GM18517 (cell line): Measurements from ENCODE around the gene ZNF503.

Experiments
- ATAC-seq: cut with Tn5 transposase; IDR thresholded peaks from one replicate; pipeline ENCODE4 v1.9.1; 2021; ENCODE audit warnings: mild to moderate bottlenecking, moderate library complexity; ENCODE audit not compliant: unreplicated experiment

The ZNF503 gene

DNA sequence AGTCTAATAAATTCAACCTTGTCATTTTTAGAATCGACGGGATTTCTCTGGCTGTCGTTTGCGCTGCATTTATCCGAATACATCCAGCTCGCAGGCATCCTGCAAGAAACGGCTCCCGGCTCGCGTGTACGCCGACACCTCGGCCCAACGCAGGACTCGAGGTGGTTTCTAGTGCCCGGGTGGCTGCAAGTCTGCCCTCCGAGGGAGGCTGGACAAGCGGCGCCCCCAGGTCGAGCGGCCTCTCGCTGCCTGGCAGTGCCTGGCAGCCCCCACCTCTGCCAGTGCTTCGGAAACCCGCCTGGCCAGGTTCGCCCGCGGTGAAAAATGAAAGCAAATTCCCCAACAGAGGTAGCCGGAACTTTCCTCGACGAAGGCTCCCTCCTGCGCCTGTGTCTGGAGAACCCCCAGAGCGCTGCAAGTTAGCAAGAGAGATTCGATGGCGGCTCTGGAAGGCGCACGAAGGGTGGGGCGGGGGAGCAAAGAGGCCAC lies 5.7 kb upstream of the ZNF503 start:
- ATAC-seq: no peak

- no peak for ATAC-seq
These were observed 5.1 kb upstream of the ZNF503 start for GRCh38 chr10:75406462-75407223.

DNA sequence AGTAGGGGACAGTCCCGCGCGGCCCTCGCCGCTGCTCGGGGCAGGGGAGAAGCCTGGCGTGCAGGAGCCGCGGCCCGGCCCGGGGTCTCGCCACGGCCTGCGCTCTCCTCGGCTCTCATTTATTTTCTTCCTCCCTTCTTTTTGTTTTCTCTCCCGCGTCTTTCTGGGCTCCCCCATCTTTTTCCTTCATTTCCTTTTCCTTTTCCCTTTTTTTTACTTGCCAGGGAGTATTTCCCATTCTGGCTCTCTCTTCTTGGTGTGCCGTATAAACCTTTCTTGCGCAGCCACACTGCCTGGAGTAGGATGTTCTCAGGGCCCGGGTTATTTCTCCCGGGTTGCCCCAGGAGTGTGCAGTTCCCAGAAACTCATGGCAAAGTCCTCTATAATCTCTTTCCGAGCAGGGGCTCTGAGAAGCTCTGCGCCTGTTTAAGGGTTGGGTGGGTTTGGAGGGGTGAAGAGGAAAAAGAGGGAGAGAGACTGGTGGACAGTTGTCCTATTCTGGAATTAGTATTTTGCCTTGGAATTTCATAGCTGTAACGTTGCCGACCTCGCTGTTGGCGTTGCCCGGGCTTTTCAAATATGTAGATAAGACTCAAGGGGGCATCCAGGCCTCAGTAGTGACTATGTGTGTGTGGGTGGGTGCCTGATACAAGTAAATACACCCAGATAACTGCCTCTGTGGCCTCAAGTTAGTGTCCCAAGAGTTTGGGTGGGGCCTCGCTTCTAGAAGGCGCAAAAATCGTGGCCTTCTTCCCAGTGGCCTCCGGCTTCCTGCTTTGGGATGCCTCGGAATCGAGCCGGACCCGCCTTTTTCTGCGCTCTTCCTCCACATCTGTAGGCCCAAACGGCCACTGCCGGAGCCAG lies 4.3 kb upstream of the ZNF503 start:
- no peak for ATAC-seq

- no peak for ATAC-seq
These were observed 3.4 kb upstream of the ZNF503 start for GRCh38 chr10:75404815-75405597.

- no peak for ATAC-seq
These were observed 2.6 kb upstream of the ZNF503 start for GRCh38 chr10:75403939-75404814.

DNA sequence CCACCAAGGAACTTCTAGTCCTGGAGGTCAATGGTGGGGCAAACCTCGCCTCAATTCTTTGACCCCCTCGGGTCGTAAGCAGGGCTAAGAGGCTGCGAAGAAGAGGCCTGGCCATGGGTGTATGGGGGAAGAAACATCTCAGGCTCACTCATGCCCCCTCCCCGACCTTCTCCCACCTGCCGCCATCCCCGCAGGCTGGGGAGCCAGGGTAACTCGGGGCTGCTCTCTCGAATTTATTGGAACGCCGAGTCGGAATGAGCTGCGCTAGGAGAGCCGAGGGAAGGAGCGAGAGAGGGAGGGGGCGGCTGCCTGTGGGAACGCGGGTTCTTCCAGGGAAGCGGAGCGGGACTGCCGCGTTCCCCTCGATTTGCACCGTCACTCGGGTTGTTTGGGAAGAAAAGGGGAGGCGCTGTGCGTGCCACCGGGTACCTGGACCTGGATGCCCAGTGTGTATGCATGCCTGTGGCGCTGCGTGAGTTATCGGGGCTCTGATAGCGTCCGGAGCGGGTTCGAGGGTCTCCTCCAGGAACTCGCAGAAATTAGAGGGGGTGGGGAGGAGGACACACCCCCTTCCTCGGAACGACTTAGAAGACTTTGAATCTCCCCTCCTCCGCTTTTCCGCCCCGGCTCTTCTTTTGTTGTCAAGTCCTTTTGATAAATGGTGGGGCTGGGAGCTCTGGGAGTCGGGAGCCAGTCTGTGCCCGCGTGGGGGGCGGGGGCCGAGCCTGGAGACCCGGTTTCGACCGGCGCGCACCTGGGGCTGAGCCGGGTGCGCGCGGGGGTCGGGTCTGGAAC lies 1.8 kb upstream of the ZNF503 start:
- no peak for ATAC-seq

GRCh38 chr10:75402486-75403143 lies 1.1 kb upstream of the ZNF503 start:
- ATAC-seq: no peak

DNA sequence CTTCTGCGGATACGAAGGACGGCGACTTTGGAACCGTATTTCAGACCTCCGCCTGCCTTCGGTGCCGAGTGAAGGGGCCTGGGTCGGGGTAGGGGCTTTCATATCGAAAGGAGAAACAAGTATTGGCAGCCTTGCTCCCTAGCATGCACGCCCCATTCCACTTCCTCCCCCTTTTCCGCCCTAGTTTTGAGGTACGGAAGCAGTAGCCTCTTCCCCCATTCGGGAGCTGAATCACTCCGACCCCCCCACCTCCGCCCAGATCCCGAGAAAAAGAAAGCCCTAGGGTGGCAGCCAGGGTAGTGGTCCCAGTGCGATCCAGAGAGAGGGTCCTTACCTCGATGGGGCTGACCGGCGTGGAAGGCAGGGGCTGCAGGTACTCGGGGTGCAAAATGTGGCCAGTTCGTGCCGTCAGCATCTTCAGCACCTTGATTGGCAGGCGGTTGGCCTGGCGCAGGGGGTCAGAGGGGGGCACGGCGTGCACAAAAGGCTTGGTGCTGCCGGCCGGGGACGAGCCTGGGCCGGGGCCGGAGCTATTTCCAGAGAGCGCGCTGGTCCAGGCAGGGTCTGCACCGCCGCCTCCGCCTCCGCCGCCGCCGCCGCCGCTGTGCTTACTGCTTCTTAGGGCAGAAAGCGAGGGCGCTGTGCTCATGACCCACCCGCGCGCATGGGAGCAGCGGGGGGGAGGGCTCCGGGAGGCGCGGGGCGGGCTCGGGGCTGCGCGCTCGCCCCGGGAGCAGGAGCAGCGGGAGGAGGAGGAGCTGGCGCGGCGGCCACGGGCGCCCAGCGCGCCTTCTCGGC lies 594 bp downstream of the ZNF503 start:
- ATAC-seq: peak; percentile 8

DNA sequence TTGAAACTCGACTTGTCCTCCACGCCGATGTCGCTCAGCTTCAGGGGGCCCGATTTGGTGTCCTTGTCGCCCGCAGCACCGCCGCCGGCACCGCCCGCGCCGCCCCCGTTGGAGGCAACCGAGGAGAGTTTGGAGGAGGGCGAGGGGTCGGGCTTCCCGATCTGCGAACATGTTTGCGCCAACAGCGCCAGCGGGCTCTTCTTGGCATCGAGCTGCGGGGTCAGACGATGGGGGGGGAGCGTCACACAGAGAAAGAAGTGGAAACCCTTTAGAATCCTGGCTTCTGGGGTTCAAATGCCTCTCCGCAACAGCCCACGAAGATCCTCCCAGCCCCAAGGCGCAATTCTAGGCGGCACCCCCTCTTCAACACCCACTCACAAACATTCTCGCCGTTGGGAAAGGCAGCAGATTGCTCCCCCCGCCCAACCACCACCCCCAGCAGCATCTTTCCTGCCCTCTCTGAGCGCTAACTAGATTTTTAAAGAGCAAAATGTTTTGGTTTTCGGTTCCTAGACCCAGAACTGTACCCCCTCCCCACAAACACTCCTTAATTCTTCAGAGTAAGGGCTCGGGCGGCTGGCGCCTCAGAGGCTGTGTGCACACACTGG lies 1.3 kb downstream of the ZNF503 start:
- no peak for ATAC-seq

GRCh38 chr10:75399461-75400162 lies 2.0 kb downstream of the ZNF503 start:
- ATAC-seq: no peak

- ATAC-seq: no peak
These were observed 2.7 kb downstream of the ZNF503 start for GRCh38 chr10:75398692-75399460.

DNA sequence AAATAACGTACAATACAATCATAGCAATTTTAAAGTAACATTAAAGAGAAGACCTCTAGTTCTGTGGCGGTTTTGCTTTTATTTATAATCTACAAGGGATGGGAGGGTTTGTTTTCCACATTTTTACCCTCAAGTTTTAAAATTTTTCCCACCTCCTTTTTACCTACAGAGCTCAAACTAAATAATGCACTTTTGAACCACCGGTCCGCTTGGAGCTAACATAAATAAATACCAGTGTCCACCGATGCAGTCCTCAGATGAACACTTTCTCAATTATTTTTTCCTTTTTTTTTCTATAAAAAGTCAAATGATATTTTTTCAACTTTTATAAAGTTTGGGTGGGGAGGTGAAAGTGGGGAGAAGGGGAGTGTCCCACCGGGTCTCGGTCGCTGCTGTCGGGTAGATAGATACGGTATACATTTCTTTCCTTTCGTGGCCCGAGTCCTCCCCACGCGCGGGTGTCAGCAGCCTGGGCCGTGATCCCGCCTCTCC lies 3.3 kb downstream of the ZNF503 start:
- no peak for ATAC-seq

GRCh38 chr10:75397496-75398199 lies 3.9 kb downstream of the ZNF503 start:
- no peak for ATAC-seq

- ATAC-seq: no peak
These were observed 4.7 kb downstream of the ZNF503 start for GRCh38 chr10:75396631-75397495.
